Measurements from ENCODE around the gene RBM19. TPM values are rescaled to one million over a fixed set of nuclear protein-coding genes. Genes with fewer than 3 reads are reported as not detected.

The RBM19 gene
- total RNA-seq, 1 experiment from 2014 or later = 29.2 TPM

GRCh38 chr12:113941208-113941486 is 25.0 kb downstream of the RBM19 start:
- Mint-ChIP-seq H3K9me3 (ENCODE audit: unreplicated experiment) (no peaks in the 10 kb centered on the region), H3K27me3 (ENCODE audit: insufficient read depth, unreplicated experiment) (no peaks in the 10 kb centered on the region), H3K4me3 (ENCODE audit: unreplicated experiment) (no peak overlapping the region), H3K4me1 (ENCODE audit: insufficient read depth, unreplicated experiment) (no peaks in the 10 kb centered on the region), H3K36me3 (ENCODE audit: insufficient read depth, unreplicated experiment) (peaks cover 57% of the 10 kb centered on the region), H3K27ac (ENCODE audit: low read depth, unreplicated experiment) (no peak overlapping the region)
- DNase-seq (ENCODE audit: unreplicated experiment) = no peak
- intact Hi-C loops (cut with micrococcal nuclease) = no loop called here
- TF ChIP-seq CTCF (IDR thresholded peaks at IDR 0.05; ENCODE audit: unreplicated experiment) = no peak
- POLR2A ChIA-PET = no interaction called here
- BruUV-seq (replicated peaks) = no TSS peak
- CTCF ChIA-PET = interaction anchor here (0.6 to 1.4 kb wide), 4 partner anchors 14 to 628 kb away, joined by 3 to 5 read pairs (median 3); no protein-coding TSS in a partner anchor

- Mint-ChIP-seq H3K4me1 (ENCODE audit: insufficient read depth, unreplicated experiment) (no peaks in the 10 kb centered on the region), H3K36me3 (ENCODE audit: insufficient read depth, unreplicated experiment) (peaks cover 57% of the 10 kb centered on the region), H3K27ac (ENCODE audit: low read depth, unreplicated experiment) (no peak overlapping the region), H3K27me3 (ENCODE audit: insufficient read depth, unreplicated experiment) (no peaks in the 10 kb centered on the region), H3K9me3 (ENCODE audit: unreplicated experiment) (no peaks in the 10 kb centered on the region), H3K4me3 (ENCODE audit: unreplicated experiment) (no peak overlapping the region)
- ChIA-PET POLR2A (interaction anchor here (0.6 kb wide), 1 partner anchor 381 kb away, joined by 3 read pairs; no protein-coding TSS in a partner anchor), CTCF (interaction anchor here (0.7 to 1.4 kb wide), 3 partner anchors 14 to 78 kb away, joined by 3 to 5 read pairs (median 3); no protein-coding TSS in a partner anchor)
- intact Hi-C loops (cut with micrococcal nuclease) = no loop called here
- no peak for TF ChIP-seq CTCF (IDR thresholded peaks at IDR 0.05; ENCODE audit: unreplicated experiment)
- no TSS peak for BruUV-seq (replicated peaks)
- no peak for DNase-seq (ENCODE audit: unreplicated experiment)
These were observed 25.5 kb downstream of the RBM19 start for GRCh38 chr12:113940357-113941207.

- Mint-ChIP-seq H3K9me3 (ENCODE audit: unreplicated experiment) (no peaks in the 10 kb centered on the region), H3K4me3 (ENCODE audit: unreplicated experiment) (no peak overlapping the region), H3K36me3 (ENCODE audit: insufficient read depth, unreplicated experiment) (peaks cover 64% of the 10 kb centered on the region), H3K27ac (ENCODE audit: low read depth, unreplicated experiment) (no peak overlapping the region), H3K27me3 (ENCODE audit: insufficient read depth, unreplicated experiment) (no peaks in the 10 kb centered on the region), H3K4me1 (ENCODE audit: insufficient read depth, unreplicated experiment) (no peaks in the 10 kb centered on the region)
- intact Hi-C loops (cut with micrococcal nuclease) = no loop called here
- ChIA-PET POLR2A (no interaction called here), CTCF (interaction anchor here (0.6 kb wide), 1 partner anchor 67 kb away, joined by 3 read pairs; no protein-coding TSS in a partner anchor)
- no peak for TF ChIP-seq CTCF (IDR thresholded peaks at IDR 0.05; ENCODE audit: unreplicated experiment)
- no peak for DNase-seq (ENCODE audit: unreplicated experiment)
- no TSS peak for BruUV-seq (replicated peaks)
These were observed 26.3 kb downstream of the RBM19 start for GRCh38 chr12:113939867-113940266.

- Mint-ChIP-seq H3K4me3 (ENCODE audit: unreplicated experiment) (no peak overlapping the region), H3K36me3 (ENCODE audit: insufficient read depth, unreplicated experiment) (peaks cover 58% of the 10 kb centered on the region), H3K27me3 (ENCODE audit: insufficient read depth, unreplicated experiment) (no peaks in the 10 kb centered on the region), H3K27ac (ENCODE audit: low read depth, unreplicated experiment) (no peak overlapping the region), H3K4me1 (ENCODE audit: insufficient read depth, unreplicated experiment) (no peaks in the 10 kb centered on the region), H3K9me3 (ENCODE audit: unreplicated experiment) (no peaks in the 10 kb centered on the region)
- ChIA-PET POLR2A (interaction anchor here (0.9 kb wide), 1 partner anchor 117 kb away, joined by 4 read pairs; no protein-coding TSS in a partner anchor), CTCF (no interaction called here)
- intact Hi-C loops (cut with micrococcal nuclease) = no loop called here
- no peak for TF ChIP-seq CTCF (IDR thresholded peaks at IDR 0.05; ENCODE audit: unreplicated experiment)
- no peak for DNase-seq (ENCODE audit: unreplicated experiment)
- BruUV-seq (replicated peaks) = no TSS peak
These were observed 27.7 kb downstream of the RBM19 start for GRCh38 chr12:113938471-113938870.
